ENCODE measurements around the gene ATP6V0B.

ATP6V0B gene

GRCh38 chr1:43947061-43947873 lies 27.5 kb upstream of the ATP6V0B start:
- no peak for DNase-seq (ENCODE audit: low read depth)
- H3K4me3 ChIP-seq (ENCODE audit: low read depth, low read length): peak overlapping the region; percentile 99
- no peak for TF ChIP-seq CTCF (IDR thresholded peaks at IDR 0.05; ENCODE audit: low read depth, low read length, missing control alignments)

- DNase-seq (ENCODE audit: low read depth): no peak
- peak overlapping the region; percentile 99 for H3K4me3 ChIP-seq (ENCODE audit: low read depth, low read length)
- no peak for TF ChIP-seq CTCF (IDR thresholded peaks at IDR 0.05; ENCODE audit: low read depth, low read length, missing control alignments)
Observed at GRCh38 chr1:43947874-43948437, 26.8 kb upstream of the ATP6V0B start.

GRCh38 chr1:43949678-43950077 lies 25.1 kb upstream of the ATP6V0B start:
- H3K4me3 ChIP-seq (ENCODE audit: low read depth, low read length): no peak overlapping the region
- TF ChIP-seq CTCF (IDR thresholded peaks at IDR 0.05; ENCODE audit: low read depth, low read length, missing control alignments): no peak
- no peak for DNase-seq (ENCODE audit: low read depth)

GRCh38 chr1:43951021-43951985 lies 23.5 kb upstream of the ATP6V0B start:
- no peak for DNase-seq (ENCODE audit: low read depth)
- no peak overlapping the region for H3K4me3 ChIP-seq (ENCODE audit: low read depth, low read length)
- TF ChIP-seq CTCF (IDR thresholded peaks at IDR 0.05; ENCODE audit: low read depth, low read length, missing control alignments): no peak

GRCh38 chr1:43952731-43953346 lies 21.9 kb upstream of the ATP6V0B start:
- TF ChIP-seq CTCF (IDR thresholded peaks at IDR 0.05; ENCODE audit: low read depth, low read length, missing control alignments): no peak

GRCh38 chr1:43953361-43953760 lies 21.4 kb upstream of the ATP6V0B start:
- no peak overlapping the region for H3K4me3 ChIP-seq (ENCODE audit: low read depth, low read length)
- no peak for DNase-seq (ENCODE audit: low read depth)
- TF ChIP-seq CTCF (IDR thresholded peaks at IDR 0.05; ENCODE audit: low read depth, low read length, missing control alignments): no peak

More at GRCh38 chr1:43952731-43953346, 21.9 kb upstream of the ATP6V0B start:
- no peak for DNase-seq (ENCODE audit: low read depth)
- H3K4me3 ChIP-seq (ENCODE audit: low read depth, low read length): no peak overlapping the region
